GM12878 (cell line): ENCODE measurements around the gene HAUS6. TPM values are rescaled to one million over a fixed set of nuclear protein-coding genes. Genes with fewer than 3 reads are reported as not detected.

Source experiments
- ATAC-seq: fragments of 200-7000 bp; cut with Tn5 transposase; 3 replicates; pipeline ENCODE4 v1.9.1; 2020; ENCODE audit warnings: mild to moderate bottlenecking, moderate library complexity
- BruUV-seq: library from RNA; stranded (reverse); fragments of 400-500 nt; replicated peaks from 2 replicates; lab custom pipeline; 2021; lab: Mats Ljungman, UMichigan
- CTCF ChIA-PET: fragments of 300-600 bp; sonication (Branson Sonifier 250); formaldehyde crosslinking; extraction: SDS; loops from one replicate; lab custom pipeline; 2021; ENCODE audit warnings: inconsistent platforms; lab: Yijun Ruan, JAX
- POLR2A ChIA-PET: fragments of 350-600 bp; formaldehyde crosslinking; extraction: SDS; loops from one replicate; lab custom pipeline; 2021; ENCODE audit warnings: inconsistent platforms; lab: Charles Lee
- RAD21 ChIA-PET: fragments of 300-600 bp; sonication (Branson Sonifier 250); formaldehyde crosslinking; loops from one replicate; lab custom pipeline; 2023; ENCODE audit warnings: antibody characterized with exemption; ENCODE audit not compliant: unreplicated experiment; lab: Charles Lee
- SMC1A ChIA-PET: fragments of 300-600 bp; sonication (Branson Sonifier 250); formaldehyde crosslinking; loops from one replicate; lab custom pipeline; 2023; ENCODE audit not compliant: unreplicated experiment, uncharacterized antibody; lab: Charles Lee
- DNase-seq: peaks from one replicate; pipeline ENCODE4 v3.0.0-alpha.2; 2011; ENCODE audit warnings: low read depth, low spot score
- FAIRE-seq: peaks from 3 replicates; lab custom pipeline; 2011; peaks lifted over from hg19 to GRCh38; lab: Jason Lieb, UNC
- H2AFZ ChIP-seq: 2 replicates; pipeline ENCODE4 v1.6.0; 2011; ENCODE audit warnings: low read depth, low read length, control low read depth; ENCODE audit not compliant: control insufficient read depth
- H3K27ac ChIP-seq: 2 replicates; pipeline ENCODE4 v1.5.1; 2011; ENCODE audit warnings: control low read depth; ENCODE audit not compliant: control insufficient read depth, insufficient read depth
- H3K27me3 ChIP-seq, 2 experiments: replicated peaks in 1 of 2; 2 replicates each; pipeline versions ENCODE4 v1.6.0 to v1.6.1; 2011; ENCODE audit warnings: low read length in 1 of 2; ENCODE audit not compliant: control insufficient read depth in 2 of 2, insufficient read depth in 2 of 2
- H3K36me3 ChIP-seq, 2 experiments: 2 replicates each; pipeline ENCODE4 v1.5.1; 2011; ENCODE audit warnings: low read length in 1 of 2; ENCODE audit not compliant: control insufficient read depth in 2 of 2, insufficient read depth in 2 of 2
- H3K4me1 ChIP-seq: 2 replicates; pipeline ENCODE4 v1.6.1; 2011; ENCODE audit warnings: mild to moderate bottlenecking, low read length, moderate library complexity, mixed read lengths; ENCODE audit not compliant: control insufficient read depth, insufficient read depth
- H3K4me2 ChIP-seq: 2 replicates; pipeline ENCODE4 v1.6.0; 2011; ENCODE audit warnings: control low read depth; ENCODE audit not compliant: control insufficient read depth, insufficient read depth
- H3K4me3 ChIP-seq: fragments of 200-600 bp; sonication (generic); 2 replicates; pipeline ENCODE4 v1.5.1; 2016
- H3K79me2 ChIP-seq: 2 replicates; pipeline ENCODE4 v1.6.0; 2011; ENCODE audit warnings: low read length; ENCODE audit not compliant: control insufficient read depth, insufficient read depth
- H3K9ac ChIP-seq: 2 replicates; pipeline ENCODE4 v1.8.0; 2011; ENCODE audit warnings: low read length, control low read depth, mixed read lengths; ENCODE audit not compliant: control insufficient read depth, insufficient read depth
- H3K9me3 ChIP-seq: replicated peaks from 3 replicates; pipeline ENCODE4 v1.5.1; 2011; ENCODE audit warnings: mild to moderate bottlenecking, low read length; ENCODE audit not compliant: control insufficient read depth, insufficient read depth
- H4K20me1 ChIP-seq: 2 replicates; pipeline ENCODE4 v1.6.0; 2011; ENCODE audit not compliant: control insufficient read depth, insufficient read depth
- BMI1 ChIP-seq: fragments of 450-650 bp; IDR thresholded peaks from 2 replicates; pipeline ENCODE4 v1.6.1; 2016; ENCODE audit warnings: mild to moderate bottlenecking, moderate library complexity, borderline replicate concordance
- CHD1 ChIP-seq: IDR thresholded peaks from 2 replicates; pipeline ENCODE4 v1.6.1; 2012; ENCODE audit warnings: low read depth, low read length, improper control_type of control experiment
- DPF2 ChIP-seq: fragments of 450-650 bp; IDR thresholded peaks from 2 replicates; pipeline ENCODE4 v1.6.1; 2017; ENCODE audit warnings: mild to moderate bottlenecking
- FOXM1 ChIP-seq: IDR thresholded peaks from 2 replicates; pipeline ENCODE4 v1.6.1; 2012; ENCODE audit warnings: low read depth, mild to moderate bottlenecking, inconsistent platforms, low read length, moderate library complexity
- KAT2A ChIP-seq: conservative IDR thresholded peaks from 2 replicates; pipeline ENCODE4 v1.6.1; 2011; ENCODE audit warnings: low read depth, low read length; ENCODE audit not compliant: control insufficient read depth
- NFYB ChIP-seq: IDR thresholded peaks from 2 replicates; pipeline ENCODE4 v1.6.1; 2011; ENCODE audit warnings: low read depth, mild to moderate bottlenecking, low read length, improper control_type of control experiment, moderate library complexity; ENCODE audit not compliant: insufficient read depth
- SIN3A ChIP-seq: IDR thresholded peaks from 2 replicates; pipeline ENCODE4 v1.6.1; 2012; ENCODE audit warnings: low read depth, low read length, improper control_type of control experiment
- SIX5 ChIP-seq: IDR thresholded peaks from 2 replicates; pipeline ENCODE4 v1.6.1; 2011; ENCODE audit warnings: mild to moderate bottlenecking, low read depth, low read length, moderate library complexity; ENCODE audit not compliant: severe bottlenecking
- TCF7 ChIP-seq: IDR thresholded peaks from 2 replicates; pipeline ENCODE4 v1.6.1; 2014; ENCODE audit warnings: antibody characterized with exemption, borderline replicate concordance
- WGBS: methylation state at CpG from one replicate; pipeline ENCODE4 v1.1.6; 2016; ENCODE audit warnings: low lambda C conversion rate; ENCODE audit not compliant: insufficient replicate concordance, insufficient coverage; ENCODE audit errors: missing lambda C conversion rate; 5-methylcytosine and 5-hydroxymethylcytosine counted together
- in situ Hi-C: fragments of 300-500 bp; cut with MboI; formaldehyde crosslinking; loops from 9 replicates; pipeline ENCODE4 v1.14.3; 2018; ENCODE audit warnings: mixed read lengths
- intact Hi-C: fragments of 100-400 bp; cut with micrococcal nuclease; formaldehyde crosslinking; loops from one replicate; pipeline ENCODE4 v1.14.2; 2022; ENCODE audit not compliant: unreplicated experiment
- polyA plus RNA-seq, 11 experiments: library from polyadenylated mRNA; depleted of rRNA in 4 of 11; unstranded in 6 of 11; stranded (reverse) in 5 of 11; fragments of >200 nt; fragmentation: Nextera tagmentation in 4 of 11; fragmentation: Illumina TruSeq in 1 of 11; extraction: Ambion mirVana in 4 of 11; extraction: Trizol in 1 of 11; gene quantifications; 1 replicate in 1 of 11; 2 replicates in 10 of 11; pipeline versions ENCODE4 v1.2.1 to v1.2.3, GENCODE V29; 2011 to 2016; ENCODE audit warnings: inconsistent platforms in 2 of 11, missing spikeins in 2 of 11, low read depth in 1 of 11
- total RNA-seq, 4 experiments: library from RNA; depleted of rRNA in 3 of 4; stranded (reverse); fragments of >200 nt in 3 of 4; fragmentation: Illumina TruSeq in 1 of 4; extraction: Trizol in 1 of 4; gene quantifications; 2 replicates each; pipeline versions ENCODE4 v1.2.1 to v1.2.3, GENCODE V29; 2013 to 2021
- TF ChIP-seq, protein P1 (sequence below): fragments of 450-650 bp; IDR thresholded peaks from 2 replicates; pipeline ENCODE4 v1.6.1; 2014; ENCODE audit warnings: mild to moderate bottlenecking
- TF ChIP-seq, protein P2 (sequence below): fragments of 450-650 bp; formaldehyde crosslinking; IDR thresholded peaks from 2 replicates; pipeline ENCODE4 v1.4.0; 2020; ENCODE audit warnings: mild to moderate bottlenecking, moderate library complexity

The HAUS6 gene
- total and polyA plus RNA-seq, 10 of the 15 experiments (the other 5 are each of a cell fraction or from before 2014, with no cell fraction given) = 7.1 to 26.8 (median 16.0) TPM

DNA sequence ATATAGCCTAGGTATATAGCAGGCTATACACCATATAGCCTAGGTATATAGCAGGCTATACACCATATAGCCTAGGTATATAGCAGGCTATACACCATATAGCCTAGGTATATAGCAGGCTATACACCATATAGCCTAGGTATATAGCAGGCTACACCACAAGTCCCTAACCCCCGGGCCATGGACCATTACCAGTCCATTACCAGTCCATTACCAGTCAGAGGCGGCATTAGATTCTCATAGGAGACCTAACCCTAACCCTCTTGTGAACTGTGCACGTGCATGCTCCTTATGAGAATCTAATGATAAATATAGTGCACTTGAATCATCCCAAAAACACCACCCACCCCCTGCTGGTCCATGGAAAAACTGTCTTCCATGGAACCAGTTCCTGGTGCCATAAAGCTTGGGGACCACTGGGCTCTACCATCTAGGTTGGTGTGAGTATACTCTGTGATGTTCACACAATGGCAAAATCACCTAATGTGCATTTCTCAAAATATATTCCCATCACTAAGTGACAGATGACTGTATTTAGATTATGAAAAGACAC, 19.9 kb upstream of the HAUS6 start:
- Histone ChIP-seq H3K36me3 (peaks cover 0 to 34% of the 10 kb centered on the region in 2 experiments; a peak in 2 of 4 replicates), H2AFZ (no peak overlapping the region), H3K4me1 (peaks cover 7% of the 10 kb centered on the region), H3K79me2 (peaks cover 17% of the 10 kb centered on the region), H3K27me3 (no peaks in the 10 kb centered on the region), H3K9ac (no peak overlapping the region), H4K20me1 (no peaks in the 10 kb centered on the region), H3K27ac (no peak overlapping the region), H3K4me2 (no peak overlapping the region), H3K9me3 (no peaks in the 10 kb centered on the region), H3K4me3 (no peak overlapping the region)
- ATAC-seq (no peak), DNase-seq (no peak), FAIRE-seq (no peak)
- in situ Hi-C loops (no loop called here), intact Hi-C loops (no loop called here)
- SMC1A ChIA-PET = interaction anchor here (0.9 to 4.3 kb wide), 3 partner anchors 26 to 62 kb away, joined by 3 to 17 read pairs (median 6); no protein-coding TSS in a partner anchor
- CTCF ChIA-PET = interaction anchor here (1.0 to 3.9 kb wide), 2 partner anchors 28 to 51 kb away, joined by 3 to 17 read pairs; no protein-coding TSS in a partner anchor
- TF ChIP-seq, protein P1, sequence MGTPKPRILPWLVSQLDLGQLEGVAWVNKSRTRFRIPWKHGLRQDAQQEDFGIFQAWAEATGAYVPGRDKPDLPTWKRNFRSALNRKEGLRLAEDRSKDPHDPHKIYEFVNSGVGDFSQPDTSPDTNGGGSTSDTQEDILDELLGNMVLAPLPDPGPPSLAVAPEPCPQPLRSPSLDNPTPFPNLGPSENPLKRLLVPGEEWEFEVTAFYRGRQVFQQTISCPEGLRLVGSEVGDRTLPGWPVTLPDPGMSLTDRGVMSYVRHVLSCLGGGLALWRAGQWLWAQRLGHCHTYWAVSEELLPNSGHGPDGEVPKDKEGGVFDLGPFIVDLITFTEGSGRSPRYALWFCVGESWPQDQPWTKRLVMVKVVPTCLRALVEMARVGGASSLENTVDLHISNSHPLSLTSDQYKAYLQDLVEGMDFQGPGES = no peak
- TF ChIP-seq TCF7 (no peak), BMI1 (no peak)
- POLR2A ChIA-PET = interaction anchor here (1.5 kb wide), 1 partner anchor 14 kb away, joined by 7 read pairs; no protein-coding TSS in a partner anchor
- WGBS = 85% methylated on average over 3 of the region's 3 CpGs
- RAD21 ChIA-PET = no interaction called here
- BruUV-seq = no TSS peak

DNA sequence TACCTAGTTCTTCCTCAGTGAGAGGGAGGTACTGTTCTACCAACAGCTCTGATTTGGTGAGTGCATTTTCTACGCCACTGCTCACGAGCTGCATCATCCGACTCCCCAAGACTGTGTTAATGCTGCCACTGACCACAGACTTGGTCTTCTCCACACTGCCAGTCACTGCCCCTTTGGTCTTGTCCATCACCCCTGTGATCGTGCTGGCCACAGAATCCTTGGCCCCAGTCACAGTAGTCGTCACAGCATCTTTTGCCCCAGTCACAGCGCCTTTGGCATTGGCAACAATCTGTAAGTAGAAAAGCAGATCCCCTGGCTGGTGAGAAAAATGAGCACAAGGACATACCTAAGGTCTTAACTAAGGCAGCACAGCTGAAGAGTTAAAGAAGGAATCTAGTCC, 18.2 kb upstream of the HAUS6 start:
- H3K9me3 ChIP-seq = no peaks in the 10 kb centered on the region
- peaks cover 5 to 43% of the 10 kb centered on the region in 2 experiments for H3K36me3 ChIP-seq
- ATAC-seq (no peak), FAIRE-seq (no peak), DNase-seq (no peak)
- H2AFZ ChIP-seq = no peak overlapping the region
- no peaks in the 10 kb centered on the region for H4K20me1 ChIP-seq
- no peak overlapping the region for H3K4me3 ChIP-seq
- H3K4me2 ChIP-seq = no peak overlapping the region
- CTCF ChIA-PET = interaction anchor here (0.6 to 1.4 kb wide), 2 partner anchors 24 to 866 kb away, joined by 3 to 5 read pairs; no protein-coding TSS in a partner anchor
- BruUV-seq = no TSS peak
- intact Hi-C loops = no loop called here
- peaks cover 3% of the 10 kb centered on the region for H3K79me2 ChIP-seq
- in situ Hi-C loops = no loop called here
- SMC1A ChIA-PET = interaction anchor here (0.8 to 1.3 kb wide), 2 partner anchors 20 to 53 kb away, joined by 3 to 4 read pairs; no protein-coding TSS in a partner anchor
- POLR2A ChIA-PET = interaction anchor here (0.6 to 1.3 kb wide), 4 partner anchors 8 to 43 kb away, joined by 3 to 7 read pairs (median 3); no protein-coding TSS in a partner anchor
- 99% methylated on average over 6 of the region's 6 CpGs for WGBS
- RAD21 ChIA-PET = no interaction called here
- peaks cover 7% of the 10 kb centered on the region for H3K4me1 ChIP-seq
- H3K9ac ChIP-seq = no peak overlapping the region
- H3K27me3 ChIP-seq = no peaks in the 10 kb centered on the region
- no peak overlapping the region for H3K27ac ChIP-seq
- TF ChIP-seq NFYB = no peak
- no peak for TF ChIP-seq SIX5
- TF ChIP-seq SIN3A = no peak
- no peak for TF ChIP-seq KAT2A
- TF ChIP-seq CHD1 = no peak
- TF ChIP-seq DPF2 = no peak
- TF ChIP-seq, protein P2, sequence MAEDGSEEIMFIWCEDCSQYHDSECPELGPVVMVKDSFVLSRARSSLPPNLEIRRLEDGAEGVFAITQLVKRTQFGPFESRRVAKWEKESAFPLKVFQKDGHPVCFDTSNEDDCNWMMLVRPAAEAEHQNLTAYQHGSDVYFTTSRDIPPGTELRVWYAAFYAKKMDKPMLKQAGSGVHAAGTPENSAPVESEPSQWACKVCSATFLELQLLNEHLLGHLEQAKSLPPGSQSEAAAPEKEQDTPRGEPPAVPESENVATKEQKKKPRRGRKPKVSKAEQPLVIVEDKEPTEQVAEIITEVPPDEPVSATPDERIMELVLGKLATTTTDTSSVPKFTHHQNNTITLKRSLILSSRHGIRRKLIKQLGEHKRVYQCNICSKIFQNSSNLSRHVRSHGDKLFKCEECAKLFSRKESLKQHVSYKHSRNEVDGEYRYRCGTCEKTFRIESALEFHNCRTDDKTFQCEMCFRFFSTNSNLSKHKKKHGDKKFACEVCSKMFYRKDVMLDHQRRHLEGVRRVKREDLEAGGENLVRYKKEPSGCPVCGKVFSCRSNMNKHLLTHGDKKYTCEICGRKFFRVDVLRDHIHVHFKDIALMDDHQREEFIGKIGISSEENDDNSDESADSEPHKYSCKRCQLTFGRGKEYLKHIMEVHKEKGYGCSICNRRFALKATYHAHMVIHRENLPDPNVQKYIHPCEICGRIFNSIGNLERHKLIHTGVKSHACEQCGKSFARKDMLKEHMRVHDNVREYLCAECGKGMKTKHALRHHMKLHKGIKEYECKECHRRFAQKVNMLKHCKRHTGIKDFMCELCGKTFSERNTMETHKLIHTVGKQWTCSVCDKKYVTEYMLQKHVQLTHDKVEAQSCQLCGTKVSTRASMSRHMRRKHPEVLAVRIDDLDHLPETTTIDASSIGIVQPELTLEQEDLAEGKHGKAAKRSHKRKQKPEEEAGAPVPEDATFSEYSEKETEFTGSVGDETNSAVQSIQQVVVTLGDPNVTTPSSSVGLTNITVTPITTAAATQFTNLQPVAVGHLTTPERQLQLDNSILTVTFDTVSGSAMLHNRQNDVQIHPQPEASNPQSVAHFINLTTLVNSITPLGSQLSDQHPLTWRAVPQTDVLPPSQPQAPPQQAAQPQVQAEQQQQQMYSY (CRISPR knock-in tag) = no peak
- TF ChIP-seq FOXM1 = no peak
